D721Med (cell line): Measurements from ENCODE around the gene KLHL33.

Experiments used
- DNase-seq: peaks from one replicate; pipeline ENCODE4 v3.0.0; 2011; ENCODE audit warnings: low spot score; ENCODE audit not compliant: insufficient read length
- FAIRE-seq: peaks from 2 replicates; lab custom pipeline; 2011; peaks lifted over from hg19 to GRCh38; lab: Jason Lieb, UNC
- TF ChIP-seq, protein P1 (sequence below): IDR thresholded peaks from 2 replicates; pipeline ENCODE4 v1.5.1; 2012; ENCODE audit warnings: mild to moderate bottlenecking, control low read depth; ENCODE audit not compliant: insufficient read depth; ENCODE audit errors: missing control alignments

KLHL33 gene

DNA sequence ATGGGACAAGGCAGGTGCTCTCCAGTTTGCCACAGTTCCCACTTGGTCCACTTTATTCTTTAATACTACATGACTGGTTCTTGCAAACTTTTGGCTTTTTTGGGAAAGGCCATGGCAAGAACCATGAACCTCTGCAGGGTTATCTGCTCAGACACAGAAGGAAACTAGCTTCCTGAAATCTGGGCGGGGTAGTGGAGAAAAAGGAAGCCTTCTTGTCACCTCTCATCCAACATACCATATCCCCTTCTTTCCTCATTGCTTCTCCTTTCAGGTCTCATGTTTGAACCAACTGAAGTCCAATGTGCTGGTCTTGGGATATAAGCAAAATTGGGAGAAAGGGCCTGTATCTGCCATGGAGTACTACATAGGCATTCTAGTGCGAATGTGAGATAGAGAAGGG, 5.5 kb upstream of the KLHL33 start:
- DNase-seq = no peak
- no peak for FAIRE-seq
- TF ChIP-seq, protein P1, sequence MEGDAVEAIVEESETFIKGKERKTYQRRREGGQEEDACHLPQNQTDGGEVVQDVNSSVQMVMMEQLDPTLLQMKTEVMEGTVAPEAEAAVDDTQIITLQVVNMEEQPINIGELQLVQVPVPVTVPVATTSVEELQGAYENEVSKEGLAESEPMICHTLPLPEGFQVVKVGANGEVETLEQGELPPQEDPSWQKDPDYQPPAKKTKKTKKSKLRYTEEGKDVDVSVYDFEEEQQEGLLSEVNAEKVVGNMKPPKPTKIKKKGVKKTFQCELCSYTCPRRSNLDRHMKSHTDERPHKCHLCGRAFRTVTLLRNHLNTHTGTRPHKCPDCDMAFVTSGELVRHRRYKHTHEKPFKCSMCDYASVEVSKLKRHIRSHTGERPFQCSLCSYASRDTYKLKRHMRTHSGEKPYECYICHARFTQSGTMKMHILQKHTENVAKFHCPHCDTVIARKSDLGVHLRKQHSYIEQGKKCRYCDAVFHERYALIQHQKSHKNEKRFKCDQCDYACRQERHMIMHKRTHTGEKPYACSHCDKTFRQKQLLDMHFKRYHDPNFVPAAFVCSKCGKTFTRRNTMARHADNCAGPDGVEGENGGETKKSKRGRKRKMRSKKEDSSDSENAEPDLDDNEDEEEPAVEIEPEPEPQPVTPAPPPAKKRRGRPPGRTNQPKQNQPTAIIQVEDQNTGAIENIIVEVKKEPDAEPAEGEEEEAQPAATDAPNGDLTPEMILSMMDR = no peak

DNA sequence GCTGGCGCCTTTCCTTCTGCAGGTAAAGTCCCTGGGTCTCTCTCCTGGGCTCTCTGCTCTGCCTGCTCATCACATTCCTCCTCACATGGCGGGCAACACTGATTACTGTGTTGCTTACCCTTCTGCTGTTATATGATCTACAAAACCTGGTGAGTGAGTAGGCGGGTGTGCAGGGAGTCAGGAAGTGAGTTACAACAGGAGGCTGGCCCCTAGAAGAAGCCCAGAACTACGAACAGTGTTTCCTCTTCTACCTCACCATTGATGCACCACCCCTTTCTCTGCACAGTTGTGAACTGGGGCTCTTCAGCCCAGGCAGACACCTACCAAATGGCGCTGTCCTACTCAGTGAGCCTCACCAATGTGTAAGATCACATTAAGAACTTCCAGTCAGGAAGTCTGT, 4.9 kb upstream of the KLHL33 start:
- DNase-seq (no peak), FAIRE-seq (no peak)
- TF ChIP-seq, protein P1 = no peak

GRCh38 chr14:20440465-20440864, 4.5 kb upstream of the KLHL33 start:
- DNase-seq (no peak), FAIRE-seq (no peak)
- TF ChIP-seq, protein P1 = no peak

DNA sequence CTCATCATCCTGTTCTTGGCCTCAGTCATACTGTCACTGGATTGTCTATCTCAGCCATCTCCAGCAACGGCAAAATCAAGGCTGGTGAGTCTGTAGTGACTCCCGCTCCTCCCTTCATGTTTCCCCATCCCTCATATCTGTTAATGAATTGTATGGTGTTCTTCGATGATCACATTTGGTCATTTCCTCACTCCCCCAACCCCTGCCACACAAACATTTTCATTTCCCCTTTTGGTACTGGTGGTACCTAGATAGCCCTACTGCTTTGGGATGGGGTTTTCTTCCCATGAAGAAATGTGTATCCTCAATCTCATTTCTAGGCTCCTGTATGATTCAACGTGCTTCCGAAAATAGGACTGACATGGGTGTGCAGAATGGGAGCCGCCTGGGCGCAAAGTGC, 2.7 kb upstream of the KLHL33 start:
- TF ChIP-seq, protein P1 = no peak
- no peak for FAIRE-seq
- DNase-seq = no peak

GRCh38 chr14:20436363-20436755, 393 bp upstream of the KLHL33 start:
- DNase-seq (no peak), FAIRE-seq (no peak)
- TF ChIP-seq, protein P1 = no peak

GRCh38 chr14:20434701-20435581, 1.0 kb downstream of the KLHL33 start:
- TF ChIP-seq, protein P1 = no peak
- no peak for DNase-seq
- no peak for FAIRE-seq

- FAIRE-seq (no peak), DNase-seq (no peak)
- TF ChIP-seq, protein P1 = no peak
Observed at GRCh38 chr14:20429801-20430669, 5.9 kb downstream of the KLHL33 start.
